H1 (cell line): Measurements from ENCODE around the gene MYH2. TPM values are rescaled to one million over a fixed set of nuclear protein-coding genes. Genes with fewer than 3 reads are reported as not detected.

Experiments used
- CTCF ChIA-PET: fragments of 300-600 bp; sonication (Branson Sonifier 250); formaldehyde crosslinking; loops from one replicate; lab custom pipeline; 2021; ENCODE audit not compliant: partially characterized antibody; lab: Charles Lee
- POLR2A ChIA-PET: fragments of 300-600 bp; sonication (Branson Sonifier 250); formaldehyde crosslinking; loops from one replicate; lab custom pipeline; 2021; ENCODE audit warnings: inconsistent platforms; ENCODE audit not compliant: partially characterized antibody; lab: Charles Lee
- DNase-seq, 2 experiments: peaks; one replicate each; pipeline versions ENCODE4 v3.0.0 to v3.0.0-alpha.2; 2010 to 2022; ENCODE audit warnings: low spot score in 2 of 2, low read depth in 1 of 2, mixed read lengths in 1 of 2
- FAIRE-seq: peaks from 2 replicates; lab custom pipeline; 2011; peaks lifted over from hg19 to GRCh38; lab: Jason Lieb, UNC
- H2AFZ ChIP-seq: 2 replicates; pipeline ENCODE4 v1.8.1; 2012; ENCODE audit warnings: low read length, inconsistent platforms
- H2AK5ac ChIP-seq: 2 replicates; pipeline ENCODE4 v1.6.1; 2013; ENCODE audit warnings: low read depth, low read length
- H2BK120ac ChIP-seq: replicated peaks from 2 replicates; pipeline ENCODE3; 2013; ENCODE audit warnings: low read depth, low read length, inconsistent platforms
- H2BK12ac ChIP-seq: 2 replicates; pipeline ENCODE4 v1.6.1; 2013; ENCODE audit warnings: low read depth, low read length
- H2BK15ac ChIP-seq: 2 replicates; pipeline ENCODE4 v1.6.1; 2013; ENCODE audit warnings: low read length
- H2BK20ac ChIP-seq: 2 replicates; pipeline ENCODE4 v1.6.1; 2013; ENCODE audit warnings: low read length
- H2BK5ac ChIP-seq: 2 replicates; pipeline ENCODE4 v1.6.1; 2013; ENCODE audit warnings: low read depth, low read length
- H3K14ac ChIP-seq: 2 replicates; pipeline ENCODE4 v1.6.1; 2013; ENCODE audit warnings: inconsistent platforms; ENCODE audit not compliant: insufficient read length
- H3K18ac ChIP-seq: 2 replicates; pipeline ENCODE4 v1.6.1; 2013; ENCODE audit warnings: low read length; ENCODE audit errors: extremely low read depth
- H3K23ac ChIP-seq: 2 replicates; pipeline ENCODE4 v1.6.1; 2013; ENCODE audit warnings: inconsistent platforms; ENCODE audit not compliant: insufficient read length
- H3K23me2 ChIP-seq: 2 replicates; pipeline ENCODE4 v1.6.1; 2013; ENCODE audit warnings: low read depth, low read length
- H3K27ac ChIP-seq: 2 replicates; pipeline ENCODE4 v1.6.1; 2011; ENCODE audit warnings: low read depth, low read length, inconsistent platforms
- H3K27me3 ChIP-seq, 4 experiments: replicated peaks in 1 of 4; 1 replicate in 1 of 4; 2 replicates in 3 of 4; pipeline versions ENCODE4 v1.6.1 to v1.8.1; 2011 to 2013; ENCODE audit warnings: low read length in 3 of 4, mild to moderate bottlenecking in 3 of 4, inconsistent platforms in 2 of 4, mixed read lengths in 2 of 4, moderate library complexity in 1 of 4; ENCODE audit not compliant: control insufficient read depth in 3 of 4, insufficient read depth in 3 of 4; ENCODE audit errors: extremely low read depth in 1 of 4
- H3K36me3 ChIP-seq, 4 experiments: 2 replicates each; pipeline versions ENCODE4 v1.6.1 to v1.8.1; 2011 to 2013; ENCODE audit warnings: mild to moderate bottlenecking in 4 of 4, low read length in 3 of 4, moderate library complexity in 2 of 4, control low read depth in 1 of 4, inconsistent platforms in 1 of 4; ENCODE audit not compliant: insufficient read depth in 4 of 4, control insufficient read depth in 2 of 4
- H3K4ac ChIP-seq: replicated peaks from 2 replicates; pipeline ENCODE3; 2013; ENCODE audit warnings: low read length, low read depth, mixed read lengths, inconsistent platforms; ENCODE audit not compliant: insufficient read length
- H3K4me1 ChIP-seq, 4 experiments: replicated peaks in 1 of 4; 1 replicate in 1 of 4; 2 replicates in 3 of 4; pipeline versions ENCODE4 v1.6.1 to v1.8.1; 2011 to 2013; ENCODE audit warnings: low read length in 3 of 4, inconsistent platforms in 2 of 4, mixed read lengths in 1 of 4; ENCODE audit not compliant: insufficient read depth in 4 of 4, control insufficient read depth in 3 of 4
- H3K4me2 ChIP-seq, 2 experiments: 2 replicates each; pipeline versions ENCODE4 v1.6.1 to v1.8.1; 2011 to 2013; ENCODE audit warnings: low read depth in 2 of 2, low read length in 2 of 2, control low read depth in 1 of 2, inconsistent platforms in 1 of 2, mild to moderate bottlenecking in 1 of 2; ENCODE audit not compliant: insufficient read depth in 1 of 2
- H3K4me3 ChIP-seq, 4 experiments: fragments of 200-600, 300-600 bp in 1 of 4; sonication (generic), shearing (Covaris generic), sonication (Bioruptor Twin) in 1 of 4; 2 replicates each; pipeline versions ENCODE4 v1.5.1 to v1.8.1; 2011 to 2016; ENCODE audit warnings: low read length in 4 of 4, low read depth in 3 of 4, control low read depth in 2 of 4, inconsistent platforms in 2 of 4, mild to moderate bottlenecking in 2 of 4, mixed read lengths in 1 of 4, moderate library complexity in 1 of 4; ENCODE audit not compliant: insufficient read depth in 2 of 4; ENCODE audit errors: extremely low read depth in 1 of 4
- H3K56ac ChIP-seq: replicated peaks from 2 replicates; pipeline ENCODE3; 2013; ENCODE audit warnings: low read depth, mild to moderate bottlenecking, mixed read lengths, low read length, inconsistent platforms; ENCODE audit not compliant: insufficient read length
- H3K79me1 ChIP-seq: 2 replicates; pipeline ENCODE4 v1.6.1; 2013; ENCODE audit warnings: low read depth, low read length, control low read depth
- H3K79me2 ChIP-seq, 2 experiments: 2 replicates each; pipeline versions ENCODE4 v1.6.1 to v1.8.1; 2012 to 2013; ENCODE audit warnings: low read length in 2 of 2, mild to moderate bottlenecking in 2 of 2, inconsistent platforms in 1 of 2; ENCODE audit not compliant: insufficient read depth in 2 of 2, control insufficient read depth in 1 of 2
- H3K9ac ChIP-seq, 4 experiments: replicated peaks in 1 of 4; 1 replicate in 1 of 4; 2 replicates in 3 of 4; pipeline versions ENCODE4 v1.6.1 to v1.8.1; 2011 to 2013; ENCODE audit warnings: low read depth in 3 of 4, low read length in 3 of 4, control low read depth in 2 of 4, mild to moderate bottlenecking in 2 of 4, moderate library complexity in 2 of 4, inconsistent platforms in 1 of 4; ENCODE audit errors: extremely low read depth in 1 of 4
- H3K9me3 ChIP-seq, 2 experiments: 2 replicates each; pipeline versions ENCODE4 v1.6.1 to v1.8.1; 2012 to 2013; ENCODE audit warnings: mild to moderate bottlenecking in 2 of 2, moderate library complexity in 2 of 2, control low read depth in 1 of 2, inconsistent platforms in 1 of 2, low read depth in 1 of 2, low read length in 1 of 2, mixed read lengths in 1 of 2; ENCODE audit not compliant: insufficient read depth in 2 of 2
- H4K20me1 ChIP-seq, 2 experiments: replicated peaks in 1 of 2; 2 replicates each; pipeline versions ENCODE3 to v1.8.1; 2011 to 2013; ENCODE audit warnings: inconsistent platforms in 2 of 2, low read length in 2 of 2, mild to moderate bottlenecking in 1 of 2; ENCODE audit not compliant: insufficient read depth in 2 of 2, control insufficient read depth in 1 of 2
- H4K5ac ChIP-seq: 2 replicates; pipeline ENCODE4 v1.6.1; 2013; ENCODE audit warnings: low read length, low read depth, mixed read lengths, inconsistent platforms; ENCODE audit not compliant: insufficient read length
- H4K8ac ChIP-seq: 2 replicates; pipeline ENCODE4 v1.8.0; 2013; ENCODE audit warnings: mild to moderate bottlenecking, moderate library complexity, low read length, inconsistent platforms; ENCODE audit not compliant: insufficient read depth; ENCODE audit errors: extremely low read depth
- H4K91ac ChIP-seq: replicated peaks from 2 replicates; pipeline ENCODE3; 2013; ENCODE audit warnings: low read length, mixed read lengths, inconsistent platforms; ENCODE audit not compliant: insufficient read length
- EP300 ChIP-seq, 2 experiments: IDR thresholded peaks; 1 replicate in 1 of 2; 2 replicates in 1 of 2; pipeline ENCODE4 v1.6.1; 2011 to 2012; ENCODE audit warnings: low read depth in 2 of 2, low read length in 2 of 2, mild to moderate bottlenecking in 2 of 2, borderline replicate concordance in 1 of 2, inconsistent platforms in 1 of 2, moderate library complexity in 1 of 2
- WGBS, 2 experiments: shearing (Covaris generic) in 1 of 2; methylation state at CpG; one replicate each; pipeline versions ENCODE4 v1.1.6 to v1.1.7; 2013 to 2015; ENCODE audit warnings: low lambda C conversion rate in 2 of 2, mixed read lengths in 2 of 2, inconsistent platforms in 1 of 2, low coverage in 1 of 2, missing lambda C conversion rate in 1 of 2; ENCODE audit not compliant: insufficient replicate concordance in 2 of 2, insufficient coverage in 1 of 2, insufficient read length in 1 of 2; ENCODE audit errors: extremely low coverage in 1 of 2, missing lambda C conversion rate in 1 of 2; 5-methylcytosine and 5-hydroxymethylcytosine counted together
- polyA plus RNA-seq, 7 experiments: library from polyadenylated mRNA; depleted of rRNA in 3 of 7; stranded (reverse) in 5 of 7; unstranded in 2 of 7; fragments of >200 nt in 5 of 7; fragments of 200-250 nt in 2 of 7; gene quantifications; 1 replicate in 5 of 7; 2 replicates in 1 of 7; 4 replicates in 1 of 7; pipeline versions ENCODE4 v1.2.1 to v1.2.3, GENCODE V29; 2011 to 2013; ENCODE audit warnings: missing spikeins in 2 of 7, mixed read lengths in 2 of 7
- total RNA-seq: library from RNA; stranded (reverse); fragmentation: NEBNext Ultra II Directional; extraction: Animal tissue kit (Norgen Biotek cat#: 25700); gene quantifications from 2 replicates; pipeline ENCODE4 v1.2.1, GENCODE V29; 2021

MYH2 gene
- total and polyA plus RNA-seq, 2 of the 8 experiments (the other 6 are each of a cell fraction or from before 2014, with no cell fraction given): 1.0 to 9.0 TPM

DNA sequence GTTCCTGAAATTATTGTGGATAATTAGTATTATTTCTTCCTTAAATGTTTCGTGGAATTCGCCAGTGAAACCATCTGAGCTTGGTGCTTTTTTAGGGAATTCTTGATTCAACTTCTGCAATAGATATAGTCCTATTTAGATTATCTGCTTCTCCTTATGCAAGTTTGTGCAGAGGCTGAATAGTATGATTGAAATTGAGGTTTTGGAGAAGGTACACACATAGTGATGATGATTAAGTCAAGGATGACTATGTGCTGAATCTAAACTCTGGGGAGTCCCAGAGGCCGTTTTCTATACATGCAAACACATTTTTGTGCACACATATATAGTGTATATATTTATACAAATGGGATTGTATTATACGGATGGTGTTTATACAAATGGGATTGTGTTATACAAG, 74.9 kb downstream of the MYH2 start:
- FAIRE-seq: no peak
- no peak for TF ChIP-seq EP300 (IDR thresholded peaks at IDR 0.05; ENCODE audit: borderline replicate concordance in 1 of 2, low read depth in 2 of 2, low read length in 2 of 2)

More for the DNA sequence above, 74.9 kb downstream of the MYH2 start:
- H3K9ac ChIP-seq: no peak overlapping the region
- DNase-seq: no peak
- H2AK5ac ChIP-seq: no peak overlapping the region
- no peak overlapping the region for H3K27ac ChIP-seq
- H2BK120ac ChIP-seq: no peak overlapping the region
- no peak overlapping the region for H3K56ac ChIP-seq
- no peak overlapping the region for H4K91ac ChIP-seq
- no peak overlapping the region for H2BK20ac ChIP-seq
- ChIA-PET CTCF (no interaction called here), POLR2A (no interaction called here)
- no peak overlapping the region for H2BK5ac ChIP-seq
- H3K4me2 ChIP-seq: no peak overlapping the region
- no peaks in the 10 kb centered on the region for H3K23me2 ChIP-seq
- no peak overlapping the region for H4K8ac ChIP-seq
- H2BK15ac ChIP-seq: no peak overlapping the region
- H3K4ac ChIP-seq: no peak overlapping the region
- H4K20me1 ChIP-seq: no peaks in the 10 kb centered on the region
- no peaks in the 10 kb centered on the region for H3K27me3 ChIP-seq
- no peaks in the 10 kb centered on the region for H3K9me3 ChIP-seq
- no peak overlapping the region for H3K14ac ChIP-seq
- H2AFZ ChIP-seq: no peak overlapping the region
- H3K18ac ChIP-seq: no peak overlapping the region
- H3K4me1 ChIP-seq: no peaks in the 10 kb centered on the region
- H3K36me3 ChIP-seq: no peaks in the 10 kb centered on the region
- no peaks in the 10 kb centered on the region for H3K79me1 ChIP-seq
- 90% methylated on average over 4 of the region's 4 CpGs; no CpG with 5 or more reads in 1 of the 2 experiments for WGBS, 2 experiments
- H4K5ac ChIP-seq: no peak overlapping the region
- H3K79me2 ChIP-seq: no peaks in the 10 kb centered on the region
- H3K4me3 ChIP-seq: no peak overlapping the region
- no peak overlapping the region for H2BK12ac ChIP-seq
- H3K23ac ChIP-seq: no peak overlapping the region
